ENCODE data around the gene PLA2G2C. TPM values are rescaled to one million over a fixed set of nuclear protein-coding genes. Genes with fewer than 3 reads are reported as not detected.

PLA2G2C gene
- total RNA-seq, 1 donor from 2014 or later = not detected

DNA sequence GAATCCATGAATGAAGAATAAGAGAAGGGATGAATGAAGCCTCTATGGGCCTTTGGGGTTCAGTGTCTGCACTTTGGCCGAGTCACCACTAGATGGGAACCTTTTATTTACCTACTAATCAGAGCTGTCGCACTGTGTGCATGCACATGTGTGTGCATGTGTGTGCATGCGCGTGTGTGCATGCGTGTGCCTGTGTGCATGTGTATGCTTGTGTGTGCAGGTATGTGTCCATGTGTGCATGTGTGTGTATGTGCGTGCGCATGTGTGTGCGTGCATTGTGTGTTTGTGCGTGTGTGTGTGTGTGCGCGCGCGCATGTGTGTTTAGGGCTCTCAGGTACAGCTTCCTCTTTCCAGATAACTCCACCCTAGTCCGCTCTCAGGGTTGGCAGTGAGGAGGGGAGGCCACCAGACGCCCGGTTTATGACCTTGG lies 20.8 kb downstream of the PLA2G2C start:
- Mint-ChIP-seq H3K36me3 (ENCODE audit: low read depth, unreplicated experiment) (no peaks in the 10 kb centered on the region), H3K4me1 (ENCODE audit: low read depth, unreplicated experiment) (no peaks in the 10 kb centered on the region), H3K27ac (ENCODE audit: unreplicated experiment) (no peak overlapping the region), H3K27me3 (ENCODE audit: low read depth, unreplicated experiment) (peaks cover 33% of the 10 kb centered on the region), H3K9me3 (ENCODE audit: unreplicated experiment) (peaks cover 41% of the 10 kb centered on the region), H3K4me3 (ENCODE audit: unreplicated experiment) (no peak overlapping the region)
- no peaks in the 10 kb centered on the region for H4K20me1 ChIP-seq (ENCODE audit: insufficient read depth, low read length)
- no peak overlapping the region for H3K27ac ChIP-seq (ENCODE audit: low read depth, low read length)
- H3K4me2 ChIP-seq (ENCODE audit: low read length) = no peak overlapping the region
- FAIRE-seq (no peak), DNase-seq (ENCODE audit: low read depth) (no peak)
- no peaks in the 10 kb centered on the region for H3K36me3 ChIP-seq (ENCODE audit: insufficient read depth, low read length)
- H3K9me3 ChIP-seq (ENCODE audit: insufficient read depth, low read depth, low read length) = peaks cover 7% of the 10 kb centered on the region
- no peaks in the 10 kb centered on the region for H3K79me2 ChIP-seq (ENCODE audit: insufficient read depth, low read length)
- TF ChIP-seq, protein P1, sequence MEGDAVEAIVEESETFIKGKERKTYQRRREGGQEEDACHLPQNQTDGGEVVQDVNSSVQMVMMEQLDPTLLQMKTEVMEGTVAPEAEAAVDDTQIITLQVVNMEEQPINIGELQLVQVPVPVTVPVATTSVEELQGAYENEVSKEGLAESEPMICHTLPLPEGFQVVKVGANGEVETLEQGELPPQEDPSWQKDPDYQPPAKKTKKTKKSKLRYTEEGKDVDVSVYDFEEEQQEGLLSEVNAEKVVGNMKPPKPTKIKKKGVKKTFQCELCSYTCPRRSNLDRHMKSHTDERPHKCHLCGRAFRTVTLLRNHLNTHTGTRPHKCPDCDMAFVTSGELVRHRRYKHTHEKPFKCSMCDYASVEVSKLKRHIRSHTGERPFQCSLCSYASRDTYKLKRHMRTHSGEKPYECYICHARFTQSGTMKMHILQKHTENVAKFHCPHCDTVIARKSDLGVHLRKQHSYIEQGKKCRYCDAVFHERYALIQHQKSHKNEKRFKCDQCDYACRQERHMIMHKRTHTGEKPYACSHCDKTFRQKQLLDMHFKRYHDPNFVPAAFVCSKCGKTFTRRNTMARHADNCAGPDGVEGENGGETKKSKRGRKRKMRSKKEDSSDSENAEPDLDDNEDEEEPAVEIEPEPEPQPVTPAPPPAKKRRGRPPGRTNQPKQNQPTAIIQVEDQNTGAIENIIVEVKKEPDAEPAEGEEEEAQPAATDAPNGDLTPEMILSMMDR (IDR thresholded peaks at IDR 0.05; ENCODE audit: insufficient read depth, low read depth, low read length) = peak; percentile 45
- TF ChIP-seq EZH2 (IDR thresholded peaks at IDR 0.05; ENCODE audit: insufficient read depth, low read length) = no peak
- H3K4me1 ChIP-seq (ENCODE audit: insufficient read depth, low read length) = no peaks in the 10 kb centered on the region
- peaks cover 7% of the 10 kb centered on the region for H3K27me3 ChIP-seq (ENCODE audit: insufficient read depth, low read length)
- no peak overlapping the region for H3K9ac ChIP-seq (ENCODE audit: low read length)
- H3K4me3 ChIP-seq (ENCODE audit: insufficient read depth, low read depth, low read length) = no peak overlapping the region
- H2AFZ ChIP-seq (ENCODE audit: low read depth, low read length) = no peak overlapping the region

DNA sequence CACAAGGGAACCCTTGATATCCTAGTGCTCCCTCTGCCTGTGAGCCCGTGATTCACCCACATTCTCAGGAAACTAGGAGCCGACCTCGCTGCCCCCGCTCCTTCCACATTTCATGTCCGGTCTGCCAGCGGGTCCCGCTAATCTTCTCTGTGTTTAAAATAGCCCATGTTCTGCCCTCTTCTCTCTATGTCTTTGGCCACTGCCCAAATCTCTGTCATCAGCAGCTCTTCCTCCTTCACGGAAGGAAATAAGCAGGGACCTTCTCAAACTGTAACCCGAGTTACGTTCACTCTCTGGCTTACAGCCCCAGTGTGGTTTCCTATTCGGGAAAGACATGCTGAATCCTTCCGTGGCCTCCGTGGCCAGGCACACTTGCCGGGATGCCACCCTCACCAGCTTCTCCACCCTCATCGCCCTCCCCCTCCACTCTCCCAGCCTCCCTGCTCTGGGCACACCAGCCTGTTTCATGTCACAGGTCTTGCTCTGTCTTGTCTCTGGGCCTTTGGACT lies 21.6 kb downstream of the PLA2G2C start:
- H3K27ac Mint-ChIP-seq (ENCODE audit: unreplicated experiment) = no peak overlapping the region
- no peaks in the 10 kb centered on the region for H3K36me3 Mint-ChIP-seq (ENCODE audit: low read depth, unreplicated experiment)
- H3K27me3 ChIP-seq (ENCODE audit: insufficient read depth, low read length) = peaks cover 7% of the 10 kb centered on the region
- H3K27me3 Mint-ChIP-seq (ENCODE audit: low read depth, unreplicated experiment) = peaks cover 33% of the 10 kb centered on the region
- H3K36me3 ChIP-seq (ENCODE audit: insufficient read depth, low read length) = no peaks in the 10 kb centered on the region
- FAIRE-seq (no peak), DNase-seq (ENCODE audit: low read depth) (no peak)
- H3K9me3 ChIP-seq (ENCODE audit: insufficient read depth, low read depth, low read length) = peaks cover 14% of the 10 kb centered on the region
- H3K4me3 ChIP-seq (ENCODE audit: insufficient read depth, low read depth, low read length) = no peak overlapping the region
- no peak overlapping the region for H3K4me2 ChIP-seq (ENCODE audit: low read length)
- H3K4me1 Mint-ChIP-seq (ENCODE audit: low read depth, unreplicated experiment) = no peaks in the 10 kb centered on the region
- H3K4me1 ChIP-seq (ENCODE audit: insufficient read depth, low read length) = no peaks in the 10 kb centered on the region
- H3K9me3 Mint-ChIP-seq (ENCODE audit: unreplicated experiment) = peaks cover 47% of the 10 kb centered on the region
- H2AFZ ChIP-seq (ENCODE audit: low read depth, low read length) = no peak overlapping the region
- no peaks in the 10 kb centered on the region for H3K79me2 ChIP-seq (ENCODE audit: insufficient read depth, low read length)
- no peak overlapping the region for H3K4me3 Mint-ChIP-seq (ENCODE audit: unreplicated experiment)
- H4K20me1 ChIP-seq (ENCODE audit: insufficient read depth, low read length) = no peaks in the 10 kb centered on the region
- H3K9ac ChIP-seq (ENCODE audit: low read length) = no peak overlapping the region
- no peak overlapping the region for H3K27ac ChIP-seq (ENCODE audit: low read depth, low read length)
- no peak for TF ChIP-seq EZH2 (IDR thresholded peaks at IDR 0.05; ENCODE audit: insufficient read depth, low read length)
- TF ChIP-seq, protein P1 (IDR thresholded peaks at IDR 0.05; ENCODE audit: insufficient read depth, low read depth, low read length) = no peak

- Histone ChIP-seq H3K79me2 (ENCODE audit: insufficient read depth, low read length) (no peaks in the 10 kb centered on the region), H3K4me2 (ENCODE audit: low read length) (no peak overlapping the region), H3K9ac (ENCODE audit: low read length) (no peak overlapping the region), H3K36me3 (ENCODE audit: insufficient read depth, low read length) (no peaks in the 10 kb centered on the region), H2AFZ (ENCODE audit: low read depth, low read length) (no peak overlapping the region), H3K4me3 (ENCODE audit: insufficient read depth, low read depth, low read length) (no peak overlapping the region), H3K27me3 (ENCODE audit: insufficient read depth, low read length) (no peaks in the 10 kb centered on the region), H3K9me3 (ENCODE audit: insufficient read depth, low read depth, low read length) (peaks cover 18% of the 10 kb centered on the region), H3K4me1 (ENCODE audit: insufficient read depth, low read length) (no peaks in the 10 kb centered on the region), H4K20me1 (ENCODE audit: insufficient read depth, low read length) (no peaks in the 10 kb centered on the region), H3K27ac (ENCODE audit: low read depth, low read length) (no peak overlapping the region)
- peaks cover 55% of the 10 kb centered on the region for H3K9me3 Mint-ChIP-seq (ENCODE audit: unreplicated experiment)
- no peak for TF ChIP-seq EZH2 (IDR thresholded peaks at IDR 0.05; ENCODE audit: insufficient read depth, low read length)
- TF ChIP-seq, protein P1 (IDR thresholded peaks at IDR 0.05; ENCODE audit: insufficient read depth, low read depth, low read length) = no peak
- H3K27ac Mint-ChIP-seq (ENCODE audit: unreplicated experiment) = no peak overlapping the region
- peaks cover 19% of the 10 kb centered on the region for H3K27me3 Mint-ChIP-seq (ENCODE audit: low read depth, unreplicated experiment)
- DNase-seq (ENCODE audit: low read depth) (peak; percentile 12), FAIRE-seq (no peak)
- no peaks in the 10 kb centered on the region for H3K4me1 Mint-ChIP-seq (ENCODE audit: low read depth, unreplicated experiment)
- no peaks in the 10 kb centered on the region for H3K36me3 Mint-ChIP-seq (ENCODE audit: low read depth, unreplicated experiment)
- no peak overlapping the region for H3K4me3 Mint-ChIP-seq (ENCODE audit: unreplicated experiment)
Observed at GRCh38 chr1:20160034-20160433, 26.3 kb downstream of the PLA2G2C start.
